SKM-1 treated with dmso at 0.1 percent for 144 hours (cell line): Measurements from ENCODE around the gene C10orf90.

Source experiments
- DNase-seq: peaks from one replicate; lab custom pipeline; 2025; ENCODE audit not compliant: unreplicated experiment; lab: John Stamatoyannopoulos, UW

Gene C10orf90

DNA sequence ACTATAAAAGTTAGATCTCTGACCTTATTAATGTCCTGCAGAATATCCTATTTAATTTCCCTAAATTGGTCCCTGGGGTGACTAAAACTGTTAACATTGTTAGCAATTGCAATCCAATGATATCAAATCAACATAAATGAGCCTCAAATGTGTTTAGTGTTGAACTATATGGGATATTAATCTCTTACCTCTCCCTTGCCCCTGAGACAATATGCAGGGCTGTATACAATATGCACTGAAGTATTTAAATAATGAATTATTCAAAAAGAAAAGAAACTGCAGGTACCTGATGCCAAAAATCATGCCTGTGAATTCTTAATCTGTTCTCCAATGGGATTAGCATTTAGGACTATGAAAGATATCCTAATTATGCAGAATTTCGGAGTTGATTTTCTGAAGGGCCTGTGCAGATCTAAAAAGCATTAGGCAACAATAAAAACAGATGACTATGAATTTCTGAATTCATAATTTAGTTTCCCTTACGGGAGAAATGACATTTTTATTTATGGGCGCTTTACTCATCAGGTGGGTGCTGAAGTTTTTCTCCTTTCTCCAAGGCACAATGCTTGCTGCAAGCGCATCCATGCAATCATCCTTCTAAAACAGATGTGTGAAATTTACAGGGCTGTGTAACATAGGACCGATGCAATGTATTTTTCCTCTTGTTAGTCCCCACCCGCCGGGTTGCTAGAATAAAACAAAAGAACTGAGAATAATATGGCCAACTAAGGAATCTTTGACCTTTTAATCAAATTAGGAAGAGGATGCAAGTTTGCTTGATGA, 5.4 kb upstream of the C10orf90 start:
- DNase-seq = no peak

DNA sequence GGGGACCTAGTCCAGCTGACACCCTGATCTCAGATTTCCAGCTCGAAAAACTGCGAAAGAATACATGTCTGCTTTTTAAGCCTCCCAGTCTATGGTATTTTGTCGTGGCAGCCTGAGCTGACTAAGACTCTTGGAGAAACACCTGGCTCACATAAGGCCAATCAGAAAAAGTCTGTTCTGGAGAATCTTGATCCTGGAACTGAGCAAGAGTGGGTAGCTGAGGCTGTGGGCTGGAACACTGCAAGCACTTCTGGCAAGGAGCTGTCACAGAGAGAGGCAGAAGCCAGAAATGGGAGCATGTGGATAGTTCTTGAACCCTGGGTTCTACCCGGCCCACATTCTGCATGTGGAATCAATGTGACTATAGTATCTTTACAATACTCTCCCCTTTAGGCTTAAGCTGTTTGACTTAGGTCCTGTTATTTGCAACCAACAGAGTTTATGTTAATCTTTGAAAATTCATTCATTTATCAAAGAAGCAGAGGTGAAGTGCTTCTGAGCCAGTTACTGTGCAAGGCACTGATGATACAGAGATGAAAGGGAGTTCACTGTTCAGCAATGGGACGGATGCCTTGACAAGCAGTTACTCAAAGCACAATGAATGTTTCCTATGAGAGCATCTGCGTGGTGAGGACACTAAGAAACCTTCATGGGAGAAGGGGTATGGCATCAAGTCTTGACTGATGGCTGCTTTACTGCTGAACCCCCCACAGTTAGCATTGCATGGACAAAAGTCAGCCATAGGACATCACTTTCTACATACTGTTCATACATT, 4.4 kb upstream of the C10orf90 start:
- DNase-seq = no peak

DNA sequence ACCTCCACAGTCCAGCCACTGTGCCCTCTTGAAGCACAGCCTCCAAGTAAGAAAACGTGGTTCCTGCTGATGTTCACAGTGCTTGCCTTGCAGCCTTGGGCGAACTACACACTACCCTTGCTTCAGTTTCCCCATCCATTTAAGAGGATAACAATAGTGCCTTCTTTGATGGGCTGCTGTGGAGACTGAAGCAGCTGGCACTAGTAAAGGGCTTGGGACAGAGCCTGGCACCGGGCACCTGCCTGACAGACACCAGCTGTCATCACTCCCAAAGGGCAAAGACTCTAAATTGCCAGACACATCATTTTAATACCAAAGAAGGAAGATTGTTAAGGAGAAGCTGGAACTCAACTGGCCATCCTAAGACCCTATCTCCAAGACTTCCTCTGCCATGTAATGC, 3.1 kb upstream of the C10orf90 start:
- DNase-seq = no peak

DNA sequence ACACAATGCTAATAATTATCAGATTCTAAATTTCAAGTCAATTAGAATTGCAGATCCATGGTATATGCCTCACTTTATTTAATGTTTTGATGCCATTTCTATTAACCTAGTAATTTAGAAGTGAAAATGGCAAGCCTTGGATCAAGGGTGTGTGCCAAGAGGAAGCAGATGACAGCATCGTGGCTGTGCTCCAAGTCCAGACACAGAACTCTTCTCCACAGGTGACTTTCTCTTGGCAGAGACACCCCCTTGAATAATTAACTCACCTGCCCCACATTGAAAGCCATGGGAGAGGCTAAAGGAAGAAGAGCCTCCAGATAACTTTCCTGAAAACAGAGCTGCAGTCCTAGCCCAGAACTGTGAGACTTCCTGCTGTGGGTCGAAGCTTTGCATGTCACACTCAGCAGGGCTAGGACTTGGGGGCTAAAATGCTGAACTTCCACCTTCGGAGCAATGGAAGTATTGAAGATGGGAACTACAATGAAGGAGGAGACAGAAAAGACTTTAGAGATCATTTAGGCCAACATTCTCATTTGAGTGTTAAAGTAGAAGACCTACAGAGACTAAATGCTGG, 996 bp upstream of the C10orf90 start:
- DNase-seq = no peak

DNA sequence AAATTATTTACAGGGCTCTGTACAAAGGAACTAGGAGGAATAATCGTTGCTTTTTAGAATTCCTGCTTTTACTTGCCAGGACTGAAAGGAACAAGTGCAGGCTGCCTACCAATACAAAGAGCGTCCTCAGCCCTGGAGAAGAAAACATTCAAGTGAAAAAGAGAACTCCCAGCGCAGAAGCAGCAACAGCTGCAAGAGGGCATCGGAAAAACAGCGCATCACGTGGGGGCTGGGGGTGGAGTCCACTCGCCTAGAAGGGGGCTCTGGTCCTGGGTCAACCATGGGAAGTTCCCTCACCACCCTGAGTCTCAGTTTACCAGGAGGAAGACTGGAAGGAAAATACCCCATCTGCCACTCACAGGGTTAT, 385 bp upstream of the C10orf90 start:
- no peak for DNase-seq

DNA sequence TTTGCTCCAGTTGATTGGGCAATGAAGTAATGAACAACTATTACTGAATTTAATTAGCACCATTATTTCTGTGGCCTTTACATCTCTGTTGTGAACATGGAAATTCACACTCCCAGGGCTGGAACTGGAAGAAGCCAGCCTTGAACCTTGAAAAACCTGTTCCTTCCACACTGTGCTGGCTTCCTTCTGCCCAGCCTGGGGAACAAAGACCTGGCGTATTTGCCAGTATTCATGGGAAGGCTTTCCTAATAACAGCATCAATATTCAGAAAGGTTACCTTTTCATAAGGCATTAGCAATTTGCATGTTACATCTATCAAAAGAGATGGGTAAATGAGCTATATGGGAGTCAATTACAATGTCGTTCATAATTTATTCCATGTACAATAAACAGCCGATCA, 1.3 kb downstream of the C10orf90 start:
- no peak for DNase-seq

DNA sequence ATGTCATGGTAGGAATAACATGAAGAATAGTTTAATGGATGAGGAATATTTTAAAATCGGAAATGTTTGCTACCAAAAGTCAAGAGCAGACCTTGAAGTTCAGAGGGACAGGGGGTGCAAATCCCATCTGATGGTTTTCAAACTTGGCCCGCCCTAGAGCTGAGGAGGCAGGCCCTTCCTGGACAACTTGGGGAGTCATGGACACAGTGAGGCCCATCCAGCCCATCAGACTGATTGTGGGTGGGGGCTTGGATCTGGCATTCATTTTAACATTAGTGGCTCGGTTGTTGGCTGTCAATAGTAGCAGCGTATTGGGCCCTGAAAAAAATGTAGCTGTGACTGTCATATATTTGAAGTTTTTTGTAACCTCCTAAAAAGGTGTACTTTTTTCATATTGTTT, 2.0 kb downstream of the C10orf90 start:
- DNase-seq = no peak

DNA sequence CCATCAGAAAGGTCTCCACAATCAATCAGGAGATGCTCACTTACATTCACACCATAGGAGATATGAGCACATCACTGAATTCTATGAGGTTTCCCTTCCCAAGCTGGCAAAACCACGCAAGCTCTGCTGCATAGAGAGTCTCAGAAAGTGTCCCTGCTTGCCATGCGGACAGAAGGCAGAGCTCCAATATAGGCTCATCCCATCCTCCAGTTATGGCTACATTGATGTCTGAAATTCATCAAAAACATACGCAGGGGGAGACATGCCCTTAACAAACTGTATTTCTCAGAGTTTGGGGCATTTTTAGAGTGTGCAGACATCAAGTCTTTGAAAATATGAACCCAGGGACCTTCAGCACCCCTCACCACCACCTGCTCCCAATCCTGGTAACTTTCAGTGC, 2.9 kb downstream of the C10orf90 start:
- no peak for DNase-seq

DNA sequence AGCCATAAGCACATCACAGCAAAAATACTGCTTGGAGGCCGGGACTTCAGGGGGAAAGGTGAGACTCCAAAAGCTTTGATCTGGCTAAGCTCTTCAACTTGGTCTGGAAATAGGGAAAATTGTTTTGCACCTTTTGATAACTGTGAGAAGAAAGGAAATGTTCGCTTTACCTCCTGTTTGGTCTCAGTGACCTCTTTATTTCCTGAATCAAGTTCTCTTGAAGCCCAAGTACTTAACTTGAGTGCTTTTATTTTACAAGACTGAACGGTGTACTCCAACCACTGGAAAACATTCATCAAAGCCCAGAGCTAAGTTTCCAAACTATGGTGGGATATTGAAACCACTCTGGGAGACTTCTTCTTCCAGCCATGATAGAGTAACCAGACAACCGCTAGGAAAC, 5.3 kb downstream of the C10orf90 start:
- DNase-seq = no peak

DNA sequence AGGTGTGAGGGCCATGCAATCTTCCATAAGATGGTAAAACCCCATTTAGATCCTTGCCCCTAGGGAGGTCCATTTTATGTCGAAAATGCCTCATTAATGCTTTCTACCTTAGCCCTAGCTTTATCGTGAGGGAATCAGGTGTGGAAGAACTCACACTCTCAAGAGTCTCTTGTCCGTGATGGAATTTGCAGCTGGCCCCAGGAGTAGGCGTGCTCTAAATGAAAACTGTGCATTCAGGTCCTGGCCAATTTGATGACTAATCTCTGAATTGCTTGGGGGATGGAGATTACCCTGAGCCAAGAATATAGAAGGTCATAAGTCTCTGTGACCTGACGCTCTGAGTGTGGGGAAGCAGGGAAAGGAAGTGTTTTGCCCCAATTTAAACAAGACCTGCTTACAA, 6.6 kb downstream of the C10orf90 start:
- no peak for DNase-seq

DNA sequence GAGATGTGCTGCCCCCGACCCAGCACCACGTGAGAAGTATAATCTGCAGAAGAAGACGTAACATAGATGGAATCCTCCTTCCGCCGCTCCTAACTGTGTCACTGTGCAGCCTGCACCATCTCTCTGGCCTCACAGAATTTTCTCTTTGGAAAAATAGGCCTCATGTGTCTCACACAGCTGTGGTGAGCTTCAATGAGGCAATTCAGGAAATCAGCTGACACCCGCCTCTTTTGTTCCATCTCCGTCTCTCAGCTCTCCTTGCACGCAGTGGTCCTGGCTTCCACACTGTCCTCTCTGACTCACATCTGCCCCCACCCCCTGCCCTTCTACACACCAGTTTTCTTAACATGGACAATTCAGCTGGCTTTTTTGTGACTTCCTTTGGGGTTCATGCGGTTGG, 7.2 kb downstream of the C10orf90 start:
- no peak for DNase-seq

DNA sequence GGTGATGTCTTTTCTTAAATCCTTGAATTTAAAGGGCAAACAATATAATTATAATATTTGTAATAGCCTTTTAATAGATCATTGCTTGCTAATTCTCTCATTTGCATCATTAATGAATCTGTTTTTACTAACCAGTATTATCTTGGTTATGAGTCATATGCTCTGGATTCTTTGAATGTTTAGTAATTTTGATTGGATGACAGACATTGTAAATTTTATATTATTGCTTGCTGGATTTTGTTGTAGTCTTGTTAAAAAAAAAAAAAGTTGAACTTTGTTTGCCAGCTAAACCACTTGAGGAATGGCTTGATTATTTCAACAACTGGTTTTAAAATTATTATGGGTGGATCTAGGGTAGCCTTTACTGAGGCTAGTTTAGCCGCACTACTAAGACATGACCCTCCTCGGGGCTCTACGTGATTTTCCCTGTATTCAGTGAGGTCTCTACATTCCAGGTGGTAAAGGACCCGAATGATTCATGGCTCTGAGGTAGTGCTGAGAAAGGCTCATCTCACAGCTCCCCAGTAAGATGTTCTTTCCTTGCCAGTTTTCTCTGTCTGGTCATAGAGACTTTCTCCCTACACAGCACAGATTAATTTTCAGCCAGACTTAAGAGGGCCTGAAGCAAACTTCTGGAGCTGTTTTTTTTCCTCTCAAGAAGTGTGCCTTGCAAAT, 8.5 kb downstream of the C10orf90 start:
- DNase-seq = no peak

DNA sequence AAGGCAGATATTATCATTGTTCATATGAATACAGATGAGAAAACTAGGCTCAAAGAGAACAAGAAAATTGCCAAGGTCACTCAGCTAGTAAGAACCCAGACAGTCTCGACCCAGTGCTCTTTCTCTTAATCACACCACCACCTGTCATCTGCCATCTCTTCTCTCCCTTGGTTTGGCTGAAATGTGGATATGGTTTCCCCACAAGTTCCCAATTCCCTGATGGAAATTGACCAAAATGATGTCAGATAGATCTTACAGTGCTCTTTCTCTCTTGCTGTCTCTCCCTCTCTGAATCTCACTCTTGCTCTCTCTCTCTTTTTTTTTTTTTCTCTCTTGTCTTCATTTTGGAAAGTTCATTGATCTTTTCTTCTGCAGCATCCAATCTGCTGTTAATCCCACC, 9.1 kb downstream of the C10orf90 start:
- no peak for DNase-seq

DNA sequence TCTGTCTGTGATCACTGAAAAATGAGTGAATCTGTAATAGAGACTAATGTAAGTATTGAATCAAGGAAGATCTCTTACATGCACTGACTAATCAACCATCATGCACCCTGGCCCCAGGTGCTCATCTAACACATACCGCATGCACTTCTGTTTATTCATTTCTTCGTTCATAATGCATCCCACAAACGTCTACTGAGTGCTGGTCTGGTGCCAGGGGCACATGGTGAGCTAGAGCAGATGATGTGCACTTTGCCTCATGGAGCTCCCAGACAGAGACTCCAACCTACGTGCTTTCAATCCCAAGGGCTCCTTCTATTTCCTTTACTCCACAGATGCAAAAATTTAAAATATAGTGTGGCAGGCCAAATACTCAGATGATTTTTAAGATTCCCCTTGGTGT, 10.7 kb downstream of the C10orf90 start:
- DNase-seq = no peak

DNA sequence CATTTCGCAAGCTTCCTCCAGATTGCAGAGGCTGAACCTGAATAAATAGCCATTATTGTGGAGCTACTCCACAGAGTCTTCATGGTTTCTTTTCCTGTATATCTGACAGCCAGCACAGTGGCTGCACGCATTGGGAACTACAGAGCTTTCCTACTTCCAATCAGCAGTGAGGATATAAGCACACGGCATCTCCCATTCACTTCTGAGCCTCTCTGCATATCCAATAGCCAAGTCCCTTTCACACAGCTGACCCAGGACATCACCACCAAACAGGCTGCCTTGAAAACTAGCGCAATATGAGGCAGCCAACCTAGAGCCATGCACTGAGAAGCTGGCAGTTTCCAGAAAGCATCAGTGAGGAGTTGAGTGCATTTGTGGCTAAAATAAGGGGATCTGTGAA, 11.6 kb downstream of the C10orf90 start:
- no peak for DNase-seq

DNA sequence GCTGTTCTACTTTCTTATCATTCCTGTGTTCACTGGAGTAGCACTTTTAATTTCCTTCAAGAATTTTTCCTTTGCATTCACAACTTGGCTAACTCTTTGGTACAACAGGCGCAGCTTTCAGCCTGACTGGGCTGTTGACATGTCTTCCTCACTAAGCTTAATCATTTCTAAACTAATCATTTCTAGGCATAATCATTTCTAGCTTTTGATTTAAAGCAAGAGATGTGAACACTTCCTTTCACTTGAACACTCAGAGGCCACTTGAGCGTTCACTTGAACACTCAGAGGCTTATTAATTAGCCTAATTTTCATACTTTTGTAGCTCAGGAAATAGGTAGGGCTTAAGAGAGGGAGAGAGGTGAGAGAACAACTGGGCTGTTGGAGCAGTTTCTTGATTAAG, 15.9 kb downstream of the C10orf90 start:
- no peak for DNase-seq

DNA sequence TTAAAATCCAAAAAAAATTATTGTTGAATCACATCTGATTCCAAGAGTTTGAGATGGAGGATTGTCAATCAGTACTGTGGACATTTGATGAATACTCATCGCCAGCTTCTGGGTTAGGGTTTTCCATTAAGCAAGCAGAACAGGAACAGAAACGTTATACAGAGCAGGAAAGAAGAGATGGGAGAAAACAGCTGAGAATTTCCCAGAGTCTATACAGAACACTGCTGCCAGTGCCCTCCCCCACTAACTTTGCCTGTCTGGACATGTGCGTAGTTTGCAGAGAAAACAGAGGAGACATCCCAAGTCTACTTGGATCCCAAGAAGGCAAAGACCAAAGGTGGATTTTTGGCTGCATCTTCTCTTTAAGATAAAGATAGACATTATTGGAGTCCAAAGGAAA, 19.0 kb downstream of the C10orf90 start:
- DNase-seq = no peak

DNA sequence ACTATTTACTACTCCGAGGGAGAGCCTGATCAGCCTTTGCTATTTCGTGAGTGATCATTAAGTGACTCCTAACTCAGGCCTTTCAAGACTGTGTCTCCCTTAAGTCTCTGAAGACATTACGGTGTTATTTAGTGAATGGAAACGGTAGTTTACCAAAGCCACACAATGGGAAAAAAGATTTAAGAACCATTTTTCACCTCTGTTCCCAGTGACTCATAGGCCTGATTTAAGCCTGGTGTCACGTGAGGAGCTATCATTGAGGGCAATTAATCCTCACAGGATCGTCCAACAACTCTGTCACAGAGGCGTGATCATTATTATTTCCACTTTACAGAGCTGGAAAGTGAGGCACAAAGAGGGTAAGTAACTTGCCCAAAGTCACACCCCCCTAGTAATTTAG, 20.3 kb downstream of the C10orf90 start:
- no peak for DNase-seq

DNA sequence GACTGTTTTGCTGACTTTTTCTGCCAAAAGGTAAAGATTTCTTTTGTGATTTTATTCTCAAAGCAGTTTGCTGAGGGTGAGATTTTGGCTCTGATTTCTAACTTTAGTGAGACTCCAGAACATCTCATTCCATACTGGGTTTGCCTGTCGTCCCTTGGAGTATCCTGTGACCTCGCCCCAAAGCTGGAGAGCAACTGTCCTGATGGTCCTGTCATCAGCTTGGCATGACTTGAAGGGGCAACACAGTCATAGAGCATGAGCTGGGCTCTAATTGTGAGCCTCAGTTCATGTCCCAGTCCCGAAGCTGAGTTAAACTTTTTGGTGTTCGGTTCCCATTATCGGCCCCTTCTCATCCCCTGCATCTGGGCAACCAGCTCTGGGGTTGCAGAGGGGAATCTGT, 23.4 kb downstream of the C10orf90 start:
- DNase-seq = no peak

DNA sequence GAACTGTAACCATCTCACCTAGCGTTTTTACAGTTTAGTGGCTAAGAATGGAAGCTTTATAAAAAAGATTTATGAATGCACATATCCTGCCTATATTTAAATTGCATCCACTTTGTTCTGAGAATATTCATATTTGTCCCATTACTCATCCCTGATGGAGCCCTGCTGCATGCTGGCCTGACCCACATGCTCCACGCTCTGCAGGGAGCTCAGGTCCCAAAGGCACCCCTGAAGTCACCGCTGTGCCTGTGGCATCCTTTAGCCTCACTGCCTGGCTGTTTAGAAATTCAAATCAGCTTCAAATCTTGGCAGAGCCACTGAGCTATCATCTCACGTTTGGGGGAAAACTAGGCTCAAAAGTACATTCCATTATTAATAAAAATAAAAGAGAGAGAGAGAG, 24.4 kb downstream of the C10orf90 start:
- DNase-seq = no peak

DNA sequence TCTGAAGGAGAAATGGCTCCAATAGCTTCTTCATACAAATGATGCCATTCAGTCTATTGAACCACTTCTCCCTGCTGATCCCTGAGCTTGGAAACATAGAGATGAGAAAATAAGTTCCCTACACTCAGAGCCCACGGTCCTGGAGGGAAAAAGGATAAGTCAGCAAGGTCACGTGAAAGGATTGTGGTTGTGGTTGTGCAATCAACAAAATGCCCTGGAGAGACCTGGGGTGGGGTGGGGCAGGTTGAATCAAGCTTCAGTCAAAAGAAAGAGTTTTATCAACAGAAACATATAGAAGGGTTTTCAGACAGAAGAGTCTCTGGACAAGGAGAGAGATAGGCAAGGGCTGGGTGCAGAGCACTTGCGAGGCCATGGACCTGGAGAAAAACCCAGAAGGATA, 30.1 kb downstream of the C10orf90 start:
- no peak for DNase-seq

DNA sequence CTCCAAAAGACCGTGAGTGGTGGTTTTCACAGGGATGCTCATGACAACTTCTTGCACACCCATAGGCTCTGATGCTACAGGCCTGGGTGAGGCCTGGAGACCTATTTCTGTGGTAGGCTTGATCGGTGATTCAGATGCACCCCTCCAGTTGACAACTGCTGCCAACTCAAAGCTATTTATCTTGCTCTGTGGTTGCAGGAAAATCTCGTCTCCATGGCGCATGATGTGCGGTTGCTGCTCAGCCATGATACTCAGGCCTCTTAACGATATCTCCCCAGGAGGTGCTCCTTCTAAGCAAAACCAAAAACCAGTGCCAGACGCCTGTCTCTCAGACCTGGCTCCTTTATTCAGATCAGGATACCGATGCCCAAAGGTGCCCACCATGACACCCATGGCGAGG, 31.4 kb downstream of the C10orf90 start:
- DNase-seq = no peak
